Measurements from ENCODE around the gene FUT2. TPM values are rescaled to one million over a fixed set of nuclear protein-coding genes. Genes with fewer than 3 reads are reported as not detected.

Gene FUT2
- total RNA-seq, 1 donor from 2014 or later: not detected

GRCh38 chr19:48739404-48740163 is 43.8 kb downstream of the FUT2 start:
- intact Hi-C loops (cut with micrococcal nuclease): loop anchor here (1.0 to 2.0 kb wide), 3 partner anchors 64 to 101 kb away; partner anchors contain the start of gene CA11
- no peak for ATAC-seq (ENCODE audit: low read depth)
- Mint-ChIP-seq H3K36me3 (ENCODE audit: low read depth) (no peaks in the 10 kb centered on the region), H3K27ac (no peak overlapping the region), H3K4me1 (peaks cover 20% of the 10 kb centered on the region), H3K9me3 (no peaks in the 10 kb centered on the region), H3K27me3 (peaks cover 12% of the 10 kb centered on the region), H3K4me3 (peak overlapping the region; percentile 44)
- ChIA-PET CTCF (interaction anchor here (0.8 to 1.4 kb wide), 4 partner anchors 8 to 94 kb away, joined by 3 to 13 read pairs (median 4); partner anchors contain the start of gene CA11), POLR2A (interaction anchor here (0.5 to 2.1 kb wide), 8 partner anchors 15 to 710 kb away, joined by 3 to 8 read pairs (median 4); partner anchors contain the start of genes DBP, RPL18 and SPHK2)
- TF ChIP-seq CTCF (IDR thresholded peaks at IDR 0.05): no peak
- DNase-seq: no peak

DNA sequence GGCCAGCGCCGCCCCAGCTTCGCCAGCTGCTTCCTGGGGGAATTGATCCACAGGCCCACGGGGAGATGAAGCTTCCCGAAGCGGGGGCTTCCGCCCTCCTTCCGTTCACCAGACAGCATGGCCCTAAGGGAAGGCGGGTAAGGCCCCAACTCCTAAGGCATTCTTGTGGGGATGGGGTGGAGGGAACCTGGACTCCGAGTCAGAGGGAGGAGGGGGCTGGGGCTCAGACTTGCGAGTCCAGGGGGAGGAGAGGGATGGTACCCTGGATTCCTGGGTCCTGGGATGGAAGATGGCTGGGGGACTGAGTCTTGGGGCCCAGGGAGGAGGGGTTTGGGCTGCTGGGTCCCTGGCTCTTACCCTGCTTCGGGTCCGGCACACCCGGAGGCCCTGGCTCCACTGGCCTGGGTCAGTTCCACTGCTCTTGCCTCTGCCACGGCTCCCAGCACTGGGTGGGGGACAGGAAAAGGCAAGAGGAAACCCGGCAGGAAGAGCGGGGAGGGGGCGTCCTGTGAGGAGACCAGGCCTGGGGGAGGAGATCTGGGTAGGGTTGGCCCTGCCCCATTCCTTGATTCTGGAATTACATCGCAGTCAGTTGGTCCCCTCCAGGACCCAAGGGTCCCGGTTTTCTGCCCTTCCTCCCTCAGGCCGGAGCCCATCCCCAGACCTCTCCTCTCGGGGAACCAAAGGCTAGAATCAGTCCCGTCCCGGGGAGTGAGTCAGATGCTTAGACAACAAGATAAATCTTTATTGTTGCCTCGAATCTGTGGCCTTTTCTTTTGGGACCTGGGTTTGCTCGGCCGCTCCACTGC is 44.6 kb downstream of the FUT2 start, which contains the start of gene RASIP1:
RASIP1 (minus strand) TSS at position 447 of the 809 bp plus-strand sequence; CDS start at position 119, 328 bp downstream.
- ChIA-PET CTCF (no interaction called here), POLR2A (interaction anchor here (1.1 to 1.5 kb wide), 2 partner anchors 15 to 26 kb away, joined by 4 read pairs; no protein-coding TSS in a partner anchor)
- peak within 1 kb of the TSS; percentile 44 for H3K4me3 Mint-ChIP-seq
- H3K9me3 Mint-ChIP-seq: peaks cover under 1% of the 10 kb centered on the region
- no peaks in the 10 kb centered on the region for H3K36me3 Mint-ChIP-seq (ENCODE audit: low read depth)
- ATAC-seq (ENCODE audit: low read depth) (no peak), DNase-seq (no peak)
- no peak within 1 kb of the TSS for H3K27ac Mint-ChIP-seq
- H3K4me1 Mint-ChIP-seq: peaks cover 20% of the 10 kb centered on the region
- H3K27me3 Mint-ChIP-seq: peaks cover 12% of the 10 kb centered on the region
- intact Hi-C loops (cut with micrococcal nuclease): no loop called here
- TF ChIP-seq CTCF (IDR thresholded peaks at IDR 0.05): no peak

- no peak for TF ChIP-seq CTCF (IDR thresholded peaks at IDR 0.05)
- CTCF ChIA-PET: no interaction called here
- no peaks in the 10 kb centered on the region for H3K36me3 Mint-ChIP-seq (ENCODE audit: low read depth)
- H3K4me1 Mint-ChIP-seq: peaks cover 20% of the 10 kb centered on the region
- H3K9me3 Mint-ChIP-seq: peaks cover 2% of the 10 kb centered on the region
- DNase-seq (no peak), ATAC-seq (ENCODE audit: low read depth) (no peak)
- intact Hi-C loops (cut with micrococcal nuclease): no loop called here
- POLR2A ChIA-PET: interaction anchor here (0.5 kb wide), 1 partner anchor 10 kb away, joined by 3 read pairs; no protein-coding TSS in a partner anchor
- no peak overlapping the region for H3K27ac Mint-ChIP-seq
- peaks cover 21% of the 10 kb centered on the region for H3K27me3 Mint-ChIP-seq
- no peak overlapping the region for H3K4me3 Mint-ChIP-seq
Measured at GRCh38 chr19:48741129-48741999, 45.6 kb downstream of the FUT2 start.

GRCh38 chr19:48742096-48742495 is 46.3 kb downstream of the FUT2 start:
- Mint-ChIP-seq H3K9me3 (peaks cover 2% of the 10 kb centered on the region), H3K27me3 (peaks cover 22% of the 10 kb centered on the region), H3K4me3 (no peak overlapping the region), H3K27ac (no peak overlapping the region), H3K4me1 (peaks cover 20% of the 10 kb centered on the region), H3K36me3 (ENCODE audit: low read depth) (no peaks in the 10 kb centered on the region)
- intact Hi-C loops (cut with micrococcal nuclease): no loop called here
- DNase-seq: no peak
- ChIA-PET CTCF (no interaction called here), POLR2A (no interaction called here)
- no peak for TF ChIP-seq CTCF (IDR thresholded peaks at IDR 0.05)
- no peak for ATAC-seq (ENCODE audit: low read depth)

All from activated B cell treated with CpG ODN at 0.5 μM for 24 hours (primary cell).